ENCODE data around the gene PSMA7. TPM values are rescaled to one million over a fixed set of nuclear protein-coding genes. Genes with fewer than 3 reads are reported as not detected.

The PSMA7 gene
- total and polyA plus RNA-seq, 4 donors, result 109 to 342 (median 196) TPM

- TF ChIP-seq FOXA2 (IDR thresholded peaks at IDR 0.05), result no peak
- TF ChIP-seq CTCF (IDR thresholded peaks at IDR 0.05; ENCODE audit: low read depth, low read length, missing input control), result no peak
- TF ChIP-seq RAD21 (IDR thresholded peaks at IDR 0.05), result no peak
- TF ChIP-seq EGR1 (IDR thresholded peaks at IDR 0.05; ENCODE audit: low read depth in 2 of 2), result no peak
- TF ChIP-seq ZBTB33 (IDR thresholded peaks at IDR 0.05), result no peak
- no peak for TF ChIP-seq GABPA (IDR thresholded peaks at IDR 0.05 in 1 of 2, conservative IDR thresholded peaks at IDR 0.05 in 1 of 2)
- no peak for TF ChIP-seq ATF3 (IDR thresholded peaks at IDR 0.05)
- no peak for TF ChIP-seq TAF1 (conservative IDR thresholded peaks at IDR 0.05)
- peaks cover 3 to 36% (median 9%) of the 10 kb centered on the region in 4 donors for H3K4me1 ChIP-seq (ENCODE audit: control insufficient read depth in 4 of 4, insufficient read depth in 4 of 4, low read length in 3 of 4)
- 85% methylated on average over 15 of the region's 15 CpGs for WGBS
- no peak for DNase-seq (ENCODE audit: low spot score)
- peak overlapping the region; percentile 97 to 98 for H3K27ac ChIP-seq (ENCODE audit: low read depth in 1 of 2, low read length in 2 of 2)
- peak overlapping the region in 1 of 2 donors; percentile 75 for H3K9ac ChIP-seq (ENCODE audit: low read depth in 1 of 2, low read length in 2 of 2)
- H3K4me3 ChIP-seq (ENCODE audit: low read depth in 1 of 3, low read length in 3 of 3), result no peak overlapping the region
- no peaks in the 10 kb centered on the region for H3K9me3 ChIP-seq (ENCODE audit: control insufficient read depth in 4 of 4, low read length in 3 of 4)
- peaks cover 0 to 19% (median 6%) of the 10 kb centered on the region in 4 donors for H3K36me3 ChIP-seq (ENCODE audit: control insufficient read depth in 4 of 4, insufficient read depth in 3 of 4, low read depth in 1 of 4, low read length in 3 of 4)
- no peaks in the 10 kb centered on the region for H3K27me3 ChIP-seq (ENCODE audit: control insufficient read depth in 4 of 4, insufficient read depth in 4 of 4, low read length in 3 of 4)
Observed at GRCh38 chr20:62176866-62177265, 33.7 kb upstream of the PSMA7 start.

GRCh38 chr20:62175711-62176110 is 32.5 kb upstream of the PSMA7 start:
- H3K4me3 ChIP-seq (ENCODE audit: low read depth in 1 of 3, low read length in 3 of 3), result no peak overlapping the region
- DNase-seq (ENCODE audit: low spot score), result no peak
- H3K4me1 ChIP-seq (ENCODE audit: control insufficient read depth in 4 of 4, insufficient read depth in 4 of 4, low read length in 3 of 4), result peaks cover 3 to 27% (median 8%) of the 10 kb centered on the region in 4 donors
- no peaks in the 10 kb centered on the region for H3K27me3 ChIP-seq (ENCODE audit: control insufficient read depth in 4 of 4, insufficient read depth in 4 of 4, low read length in 3 of 4)
- TF ChIP-seq YY1 (IDR thresholded peaks at IDR 0.05), result no peak
- no peak for TF ChIP-seq TAF1 (conservative IDR thresholded peaks at IDR 0.05)
- peaks cover 0 to 19% (median 4%) of the 10 kb centered on the region in 4 donors for H3K36me3 ChIP-seq (ENCODE audit: control insufficient read depth in 4 of 4, insufficient read depth in 3 of 4, low read depth in 1 of 4, low read length in 3 of 4)
- WGBS, result 95% methylated on average over 10 of the region's 10 CpGs
- H3K9ac ChIP-seq (ENCODE audit: low read depth in 1 of 2, low read length in 2 of 2), result no peak overlapping the region
- H3K27ac ChIP-seq (ENCODE audit: low read depth in 1 of 2, low read length in 2 of 2), result peak overlapping the region; percentile 34 to 97
- no peaks in the 10 kb centered on the region for H3K9me3 ChIP-seq (ENCODE audit: control insufficient read depth in 4 of 4, low read length in 3 of 4)

GRCh38 chr20:62174870-62175624 is 31.9 kb upstream of the PSMA7 start:
- peaks cover 0 to 19% (median 4%) of the 10 kb centered on the region in 4 donors for H3K36me3 ChIP-seq (ENCODE audit: control insufficient read depth in 4 of 4, insufficient read depth in 3 of 4, low read depth in 1 of 4, low read length in 3 of 4)
- TF ChIP-seq YY1 (IDR thresholded peaks at IDR 0.05), result no peak
- no peak for TF ChIP-seq TAF1 (conservative IDR thresholded peaks at IDR 0.05)
- TF ChIP-seq ATF3 (IDR thresholded peaks at IDR 0.05), result no peak
- no peak for TF ChIP-seq HNF4A (conservative IDR thresholded peaks at IDR 0.05)
- TF ChIP-seq RXRA (IDR thresholded peaks at IDR 0.05), result no peak
- no peak overlapping the region for H3K4me3 ChIP-seq (ENCODE audit: low read depth in 1 of 3, low read length in 3 of 3)
- 97% methylated on average over 26 of the region's 26 CpGs for WGBS
- H3K27ac ChIP-seq (ENCODE audit: low read depth in 1 of 2, low read length in 2 of 2), result peak overlapping the region in 1 of 2 donors; percentile 97
- no peaks in the 10 kb centered on the region for H3K27me3 ChIP-seq (ENCODE audit: control insufficient read depth in 4 of 4, insufficient read depth in 4 of 4, low read length in 3 of 4)
- no peaks in the 10 kb centered on the region for H3K9me3 ChIP-seq (ENCODE audit: control insufficient read depth in 4 of 4, low read length in 3 of 4)
- peaks cover 3 to 27% (median 8%) of the 10 kb centered on the region in 4 donors for H3K4me1 ChIP-seq (ENCODE audit: control insufficient read depth in 4 of 4, insufficient read depth in 4 of 4, low read length in 3 of 4)
- H3K9ac ChIP-seq (ENCODE audit: low read depth in 1 of 2, low read length in 2 of 2), result no peak overlapping the region
- no peak for DNase-seq (ENCODE audit: low spot score)

All from liver (tissue), 9 donors.